Mesodermal cell (in vitro differentiated cells): ENCODE results near the gene APRT.

Source experiments
- H3K27ac ChIP-seq: 2 replicates; pipeline ENCODE4 v1.7.0; 2013; ENCODE audit warnings: mild to moderate bottlenecking, low read depth, low read length, moderate library complexity; ENCODE audit not compliant: severe bottlenecking
- H3K36me3 ChIP-seq: 2 replicates; pipeline ENCODE4 v1.7.1; 2013; ENCODE audit warnings: mild to moderate bottlenecking, low read length, moderate library complexity; ENCODE audit not compliant: control insufficient read depth, insufficient read depth
- H3K4me1 ChIP-seq: one replicate; pipeline ENCODE4 v1.7.1; 2013; ENCODE audit warnings: mild to moderate bottlenecking, low read length; ENCODE audit not compliant: insufficient read depth, control insufficient read depth, poor library complexity, severe bottlenecking
- H3K4me3 ChIP-seq: 2 replicates; pipeline ENCODE4 v1.7.0; 2013; ENCODE audit warnings: low read length, control low read depth, mild to moderate bottlenecking; ENCODE audit not compliant: insufficient read depth, poor library complexity, severe bottlenecking; ENCODE audit errors: extremely low read depth
- H3K9me3 ChIP-seq: 2 replicates; pipeline ENCODE4 v1.7.1; 2013; ENCODE audit warnings: mild to moderate bottlenecking, low read length, moderate library complexity; ENCODE audit not compliant: control insufficient read depth
- WGBS, 2 experiments: methylation state at CpG; one replicate each; pipeline ENCODE4 v1.1.5; 2013; ENCODE audit warnings: missing lambda C conversion rate in 2 of 2; ENCODE audit not compliant: insufficient coverage in 2 of 2; 5-methylcytosine and 5-hydroxymethylcytosine counted together

APRT gene

GRCh38 chr16:88822281-88823040, 10.7 kb upstream of the APRT start:
- Histone ChIP-seq H3K4me3 (no peak overlapping the region), H3K27ac (no peak overlapping the region), H3K4me1 (peaks cover 11% of the 10 kb centered on the region), H3K9me3 (no peaks in the 10 kb centered on the region), H3K36me3 (no peaks in the 10 kb centered on the region)
- 93% methylated on average over 18 to 23 of the region's 24 CpGs for WGBS, 2 experiments

GRCh38 chr16:88821168-88821850, 9.6 kb upstream of the APRT start:
- no peaks in the 10 kb centered on the region for H3K9me3 ChIP-seq
- no peak overlapping the region for H3K27ac ChIP-seq
- no peak overlapping the region for H3K4me3 ChIP-seq
- WGBS, 2 experiments = 92% methylated on average over 18 to 21 of the region's 22 CpGs
- no peaks in the 10 kb centered on the region for H3K36me3 ChIP-seq
- peaks cover 12% of the 10 kb centered on the region for H3K4me1 ChIP-seq

- no peaks in the 10 kb centered on the region for H3K9me3 ChIP-seq
- H3K4me3 ChIP-seq = no peak overlapping the region
- WGBS, 2 experiments = 88 to 90% methylated on average over 18 to 20 of the region's 20 CpGs
- H3K4me1 ChIP-seq = peaks cover 12% of the 10 kb centered on the region
- no peaks in the 10 kb centered on the region for H3K36me3 ChIP-seq
- no peak overlapping the region for H3K27ac ChIP-seq
Observed at GRCh38 chr16:88820385-88821025, 8.8 kb upstream of the APRT start.

GRCh38 chr16:88819126-88819525, 7.4 kb upstream of the APRT start:
- 85 to 94% methylated on average over 7 to 15 of the region's 16 CpGs for WGBS, 2 experiments
- Histone ChIP-seq H3K9me3 (no peaks in the 10 kb centered on the region), H3K36me3 (no peaks in the 10 kb centered on the region), H3K27ac (no peak overlapping the region), H3K4me1 (peaks cover 12% of the 10 kb centered on the region), H3K4me3 (no peak overlapping the region)

GRCh38 chr16:88818575-88818874, 6.8 kb upstream of the APRT start:
- WGBS, 2 experiments = 92 to 96% methylated on average over 17 to 18 of the region's 18 CpGs

GRCh38 chr16:88817785-88818574, 6.3 kb upstream of the APRT start:
- no peaks in the 10 kb centered on the region for H3K36me3 ChIP-seq

More at GRCh38 chr16:88818575-88818874, 6.8 kb upstream of the APRT start:
- Histone ChIP-seq H3K4me3 (no peak overlapping the region), H3K9me3 (no peaks in the 10 kb centered on the region), H3K4me1 (peaks cover 12% of the 10 kb centered on the region), H3K36me3 (no peaks in the 10 kb centered on the region), H3K27ac (no peak overlapping the region)

GRCh38 chr16:88816736-88817535, 5.2 kb upstream of the APRT start:
- H3K27ac ChIP-seq = no peak overlapping the region
- H3K4me3 ChIP-seq = no peak overlapping the region
- WGBS, 2 experiments = 94% methylated on average over 40 to 41 of the region's 41 CpGs
- H3K36me3 ChIP-seq = no peaks in the 10 kb centered on the region
- H3K9me3 ChIP-seq = no peaks in the 10 kb centered on the region
- peaks cover 12% of the 10 kb centered on the region for H3K4me1 ChIP-seq

More at GRCh38 chr16:88817785-88818574, 6.3 kb upstream of the APRT start:
- H3K9me3 ChIP-seq = no peaks in the 10 kb centered on the region
- H3K4me3 ChIP-seq = no peak overlapping the region
- 93 to 94% methylated on average over 32 to 40 of the region's 40 CpGs for WGBS, 2 experiments
- H3K27ac ChIP-seq = no peak overlapping the region
- peaks cover 12% of the 10 kb centered on the region for H3K4me1 ChIP-seq

GRCh38 chr16:88815901-88816589, 4.3 kb upstream of the APRT start:
- Histone ChIP-seq H3K4me3 (no peak overlapping the region), H3K4me1 (peaks cover 12% of the 10 kb centered on the region), H3K9me3 (no peaks in the 10 kb centered on the region), H3K36me3 (no peaks in the 10 kb centered on the region), H3K27ac (no peak overlapping the region)
- WGBS, 2 experiments = 74 to 84% methylated on average over 13 to 16 of the region's 19 CpGs

- Histone ChIP-seq H3K4me3 (no peak overlapping the region), H3K9me3 (no peaks in the 10 kb centered on the region), H3K4me1 (peaks cover 15% of the 10 kb centered on the region), H3K27ac (no peak overlapping the region), H3K36me3 (peaks cover 6% of the 10 kb centered on the region)
- 96 to 98% methylated on average over 10 of the region's 10 CpGs for WGBS, 2 experiments
Observed at GRCh38 chr16:88815227-88815626, 3.5 kb upstream of the APRT start.
